Measurements from ENCODE around the gene TSNAXIP1. TPM values are rescaled to one million over a fixed set of nuclear protein-coding genes. Genes with fewer than 3 reads are reported as not detected.
"Not testable (repeated sequence)": the region's sequence is repeated elsewhere in the genome, so short reads cannot be mapped to it uniquely, and the experiment has no call there.

TSNAXIP1 gene
- total RNA-seq, 1 donor from 2014 or later: 0.40 TPM

DNA sequence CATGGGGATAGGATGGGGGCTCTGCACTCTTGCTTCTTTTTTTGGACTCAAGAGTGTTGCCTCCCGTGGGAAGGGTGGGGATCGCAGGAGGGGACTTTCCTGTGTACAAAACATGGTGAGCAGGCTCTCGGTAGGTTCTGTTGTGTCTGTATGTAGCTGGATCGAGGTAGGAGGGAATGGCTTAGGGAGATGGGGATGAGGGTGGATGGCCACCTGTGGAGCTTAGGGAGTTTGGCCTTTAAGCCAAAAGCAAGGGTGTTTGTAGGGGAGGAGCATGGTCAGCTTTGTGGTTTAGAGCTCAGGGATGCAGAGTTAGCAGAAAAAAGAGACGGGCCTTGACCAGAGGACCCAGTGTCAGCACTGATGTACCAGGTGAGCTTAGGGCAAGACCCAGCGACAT is 55.2 kb downstream of the TSNAXIP1 start:
- ATAC-seq: no peak

DNA sequence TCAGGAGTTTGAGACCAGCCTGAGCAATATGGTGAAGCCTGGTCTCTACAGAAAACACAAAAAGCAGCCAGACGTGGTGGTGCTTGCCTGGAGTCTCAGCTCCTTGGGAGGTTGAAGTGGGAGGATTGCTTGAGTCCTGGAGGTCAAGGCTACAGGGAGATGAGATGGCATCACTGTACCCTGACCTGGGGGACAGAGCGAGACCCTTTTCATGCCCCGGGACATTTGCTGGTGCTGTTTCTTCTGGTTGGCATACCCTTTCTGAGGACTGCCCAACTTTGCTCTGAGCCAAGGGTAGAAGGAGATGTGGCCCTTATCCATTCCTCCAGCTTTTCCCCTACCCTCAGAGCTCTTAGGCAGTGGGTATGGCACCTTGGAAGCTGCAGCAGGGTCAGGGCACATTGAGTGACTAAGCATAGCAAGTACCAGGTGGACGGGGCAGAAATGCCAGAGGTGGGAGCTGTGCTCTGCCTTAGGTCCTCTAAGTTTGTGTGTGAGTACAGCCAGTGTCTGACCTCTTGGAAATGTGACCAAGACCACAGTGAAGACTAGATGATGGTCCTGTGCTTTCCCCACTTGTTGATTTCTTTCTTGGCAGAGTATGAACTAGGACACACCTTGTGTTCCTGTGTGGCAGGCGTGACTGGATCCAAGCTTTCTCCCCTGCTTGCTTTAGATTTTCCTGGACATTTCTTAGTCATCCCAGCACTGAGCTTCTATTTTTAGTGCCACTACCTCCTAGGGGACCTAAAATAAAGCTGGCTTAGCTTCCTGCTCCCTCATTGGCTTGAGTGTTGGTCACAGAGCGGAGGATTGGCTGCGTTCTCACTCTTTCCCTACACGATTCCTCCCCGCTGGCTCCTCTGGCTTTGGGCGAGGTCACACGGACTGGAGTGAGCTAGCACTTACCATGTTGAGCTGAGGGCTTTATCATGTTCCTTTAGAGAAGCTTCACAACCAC is 56.2 kb downstream of the TSNAXIP1 start:
- peak; percentile 50 for ATAC-seq

DNA sequence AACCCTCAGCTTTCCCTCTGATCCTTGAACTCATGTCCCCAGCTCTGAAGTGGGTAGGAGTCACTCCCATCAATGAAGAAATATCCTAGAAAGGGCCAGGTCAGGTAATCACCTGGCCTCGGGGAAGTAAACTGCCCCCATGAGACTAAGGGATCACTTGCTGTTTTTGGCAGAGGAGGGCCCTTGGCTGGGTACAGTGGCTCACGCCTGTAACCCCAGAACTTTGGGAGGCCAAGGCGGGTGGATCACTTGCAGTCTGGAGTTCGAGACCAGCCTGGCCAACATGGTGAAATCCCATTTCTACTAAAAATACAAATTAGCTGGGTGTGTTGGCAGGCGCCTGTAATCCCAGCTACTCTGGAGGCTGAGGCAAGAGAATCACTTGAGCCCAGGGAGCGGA is 57.4 kb downstream of the TSNAXIP1 start:
- not testable (repeated sequence) for ATAC-seq

DNA sequence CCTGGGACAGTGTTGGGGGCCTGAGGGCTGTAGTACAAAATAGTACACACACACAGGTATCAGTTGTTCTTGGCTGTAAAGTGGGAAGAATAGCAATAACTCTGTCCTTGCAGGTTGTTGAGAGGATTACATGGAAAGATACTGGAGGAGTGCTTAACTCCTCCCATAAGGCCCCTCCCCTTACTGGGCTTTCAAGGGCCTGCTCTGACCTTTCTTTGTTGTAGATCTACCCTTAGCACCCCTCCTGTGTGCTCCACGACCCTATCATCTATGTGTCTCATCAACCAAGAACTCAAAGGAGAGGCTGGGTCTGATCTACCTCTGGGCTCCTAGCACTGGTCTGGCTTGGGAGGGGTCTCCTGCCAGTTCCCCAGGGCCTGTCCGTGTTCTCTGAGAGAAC is 57.9 kb downstream of the TSNAXIP1 start:
- no peak for ATAC-seq

DNA sequence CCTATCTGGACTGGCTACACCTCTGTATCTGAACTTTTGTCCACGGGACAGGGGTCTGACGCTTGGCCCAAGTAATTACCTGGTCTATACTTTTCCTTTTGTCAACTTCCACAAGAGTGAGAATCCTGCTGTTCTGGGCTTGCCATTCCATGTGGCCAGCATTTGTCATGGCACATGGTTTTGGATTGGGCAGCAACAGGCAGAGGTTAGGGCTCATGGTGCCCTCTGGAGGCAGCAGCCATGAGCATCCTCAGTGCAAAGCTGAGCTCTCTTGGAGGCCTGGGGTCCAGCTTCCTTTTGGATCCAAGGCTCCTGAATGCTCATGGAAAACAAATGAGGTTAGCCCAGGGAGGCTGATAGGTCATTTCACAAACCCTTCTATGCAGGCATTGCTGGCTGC is 58.6 kb downstream of the TSNAXIP1 start:
- ATAC-seq: peak; percentile 51

DNA sequence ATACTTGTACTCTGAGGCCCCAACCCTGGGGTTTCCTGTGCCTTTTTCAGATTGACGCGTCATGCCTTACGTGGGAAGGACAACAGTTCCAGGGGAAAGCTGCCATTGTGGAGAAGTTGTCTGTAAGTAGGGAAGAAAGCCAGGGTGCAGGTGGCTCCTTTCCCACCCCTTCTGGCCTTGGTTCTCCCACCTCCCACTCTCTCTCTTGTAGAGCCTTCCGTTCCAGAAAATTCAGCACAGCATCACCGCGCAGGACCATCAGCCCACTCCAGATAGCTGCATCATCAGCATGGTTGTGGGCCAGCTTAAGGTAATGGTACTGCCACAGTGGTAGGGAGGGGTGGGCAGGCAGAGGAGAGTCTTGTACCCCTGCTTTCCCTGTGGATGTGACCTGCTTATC is 61.6 kb downstream of the TSNAXIP1 start:
- ATAC-seq: no peak

DNA sequence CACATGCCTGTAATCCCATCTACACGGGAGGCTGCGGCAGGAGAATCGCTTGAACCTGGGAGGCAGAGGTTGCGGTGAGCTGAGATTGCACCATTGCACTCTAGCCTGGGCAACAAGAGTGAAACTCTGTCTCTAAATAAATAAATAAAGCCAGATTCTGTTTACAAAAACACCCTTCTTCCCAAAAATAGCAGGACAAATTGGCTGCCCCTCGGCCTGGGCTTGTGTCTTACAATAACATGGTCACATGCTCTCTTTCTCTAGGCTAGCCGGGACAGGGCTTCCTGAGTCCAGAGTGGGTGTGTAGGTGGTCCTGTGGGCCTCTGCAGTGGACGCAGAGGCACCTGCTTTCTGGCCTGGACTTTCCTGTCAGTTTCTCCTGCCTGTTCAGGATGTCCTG is 63.0 kb downstream of the TSNAXIP1 start:
- ATAC-seq: no peak

DNA sequence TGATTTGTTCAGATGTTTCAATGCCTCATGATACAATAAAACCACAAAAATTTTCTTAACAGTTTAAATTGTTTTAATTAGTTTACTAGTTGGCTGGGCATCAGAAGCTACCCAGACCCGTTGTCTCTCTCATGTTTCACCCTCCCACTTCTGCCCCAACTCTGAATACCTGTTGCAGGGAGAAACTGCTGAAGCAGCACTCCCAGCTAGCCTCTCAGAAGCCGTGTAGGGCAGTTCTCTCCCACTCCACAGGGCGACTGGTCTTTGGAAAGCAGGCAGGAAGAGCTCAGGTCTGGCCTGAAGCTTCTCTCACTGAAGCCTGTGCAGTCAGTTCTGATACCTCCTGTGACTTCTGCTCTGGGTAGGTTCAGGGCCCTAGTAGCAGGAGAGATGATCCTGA is 64.6 kb downstream of the TSNAXIP1 start:
- ATAC-seq: no peak

DNA sequence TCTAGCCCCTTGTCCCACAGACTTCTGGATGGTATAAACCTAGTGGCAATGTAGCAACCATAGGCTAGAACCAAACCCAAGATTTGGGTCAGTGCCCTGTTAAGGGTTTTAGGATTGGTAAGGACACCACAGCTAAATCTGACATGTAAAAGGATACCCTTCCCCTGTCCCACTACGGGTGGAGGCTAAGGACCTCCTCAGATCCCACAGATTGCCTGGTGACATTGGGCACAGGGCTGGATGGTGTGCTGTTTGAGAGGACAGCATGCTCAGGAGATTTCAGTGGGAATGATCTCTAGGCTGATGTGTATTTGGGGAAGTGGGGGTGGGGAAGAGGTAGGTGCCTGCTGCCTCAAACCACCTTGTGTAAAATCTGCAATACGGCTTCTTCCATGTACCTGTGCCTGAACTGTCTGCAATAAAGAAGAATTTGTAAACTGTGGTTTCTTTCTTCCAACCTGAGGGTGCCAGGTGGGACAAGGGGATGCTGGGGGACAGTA is 65.5 kb downstream of the TSNAXIP1 start:
- no peak for ATAC-seq

DNA sequence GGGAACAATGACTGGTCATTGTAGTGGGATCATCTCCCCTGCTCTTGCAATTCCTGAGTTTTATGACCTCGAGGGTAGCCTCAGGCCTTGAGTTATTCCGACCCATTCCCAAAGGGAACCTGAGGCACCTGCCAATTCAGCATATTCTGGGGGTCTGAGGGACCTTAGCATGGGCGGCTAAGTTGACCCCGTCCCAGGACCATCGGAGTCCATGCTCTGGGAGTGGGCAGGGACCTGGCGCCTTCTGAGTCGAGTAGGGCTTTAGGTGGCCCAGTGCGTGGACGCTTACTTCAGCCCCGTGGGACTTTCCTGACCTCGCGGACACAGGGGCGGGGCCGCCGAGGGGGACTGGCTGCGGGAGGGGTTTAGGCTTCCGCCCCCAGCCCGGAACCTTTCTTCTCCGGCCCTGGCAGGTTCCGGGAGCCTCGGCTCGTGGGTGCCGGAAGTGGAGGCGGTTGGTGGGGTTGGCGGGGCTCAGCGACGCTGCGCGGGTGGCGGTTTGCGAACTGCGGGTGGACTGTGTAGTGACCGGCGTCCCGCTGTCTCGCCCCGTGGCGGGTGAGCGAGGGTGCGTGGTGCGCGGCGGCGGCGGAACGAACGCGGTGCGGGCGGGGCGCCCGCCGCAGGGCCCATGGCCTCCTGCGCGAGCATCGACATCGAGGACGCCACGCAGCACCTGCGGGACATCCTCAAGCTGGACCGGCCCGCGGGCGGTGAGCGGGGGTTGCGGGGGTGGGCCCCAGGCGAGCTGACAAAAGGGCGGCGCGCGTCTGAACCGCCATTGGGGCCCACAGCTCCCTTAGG is 66.1 kb downstream of the TSNAXIP1 start, which contains the start of gene EDC4:
EDC4 (plus strand) TSS at position 422 of the 804 bp plus-strand sequence; CDS start at position 632, 210 bp downstream.
- peak; percentile 76 for ATAC-seq

DNA sequence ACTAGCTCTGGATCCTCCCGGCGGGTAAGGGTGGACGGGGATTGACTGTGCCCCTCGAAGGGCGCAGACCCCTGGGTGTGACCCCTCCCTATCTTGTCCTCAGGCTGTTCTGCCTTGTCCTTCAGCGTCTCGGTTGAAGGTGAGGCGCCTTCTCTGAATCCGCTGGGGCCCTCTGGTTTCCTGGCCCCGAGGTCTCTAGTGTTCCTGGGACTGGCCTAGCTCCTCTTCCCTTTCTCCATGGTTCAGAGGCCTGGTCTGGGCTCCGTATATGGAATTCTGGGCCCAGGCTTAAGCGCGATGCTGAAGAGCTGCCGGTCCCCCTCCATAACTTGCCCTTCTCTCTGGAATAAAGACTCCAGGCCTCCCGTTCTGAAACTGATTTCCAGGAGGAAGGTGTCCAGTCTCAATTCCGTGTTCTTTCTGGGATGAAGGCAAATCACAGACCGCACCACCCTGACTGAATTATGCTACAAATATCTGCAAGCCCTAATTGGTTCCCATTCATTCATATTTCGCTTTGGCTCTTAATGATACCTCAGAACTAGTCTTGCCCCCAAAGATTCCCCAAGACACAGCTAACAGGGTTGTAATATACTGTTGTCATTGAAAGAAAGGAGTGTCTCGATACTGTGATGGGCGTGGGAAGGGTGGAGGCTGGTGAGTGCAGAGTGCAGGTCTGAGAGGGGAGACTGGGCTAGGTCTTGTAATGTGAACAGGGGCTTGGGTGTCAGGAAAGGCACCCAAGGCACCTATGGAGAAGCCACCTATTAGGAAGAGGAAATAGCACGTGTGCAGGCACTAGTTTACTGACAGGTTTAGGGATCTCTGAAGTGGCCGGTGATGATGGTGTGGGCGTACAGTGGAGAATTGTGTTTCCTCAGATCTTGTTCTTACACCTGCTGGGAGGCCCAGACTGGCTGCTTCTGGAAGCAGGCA is 67.0 kb downstream of the TSNAXIP1 start:
- ATAC-seq: peak; percentile 35

DNA sequence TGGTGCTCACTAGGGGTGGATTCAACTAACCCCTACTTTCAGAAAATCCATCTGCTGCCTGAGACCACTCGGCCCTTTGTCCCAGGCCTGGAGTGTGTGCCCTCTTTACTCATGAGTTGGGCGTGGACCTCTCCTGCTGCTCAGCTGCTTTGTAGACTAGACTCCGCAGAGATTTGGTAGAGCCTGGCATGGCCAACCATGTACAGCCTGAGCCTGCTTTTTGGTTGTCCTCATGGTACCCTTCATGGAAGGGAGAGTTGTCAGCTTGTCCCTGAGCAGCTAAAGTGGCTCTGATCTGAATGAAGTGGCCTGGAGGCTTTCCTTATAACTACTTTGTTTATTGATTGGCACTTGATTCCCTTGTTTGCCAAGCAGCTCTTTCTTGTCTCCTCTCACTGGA is 67.7 kb downstream of the TSNAXIP1 start:
- ATAC-seq: peak; percentile 5

DNA sequence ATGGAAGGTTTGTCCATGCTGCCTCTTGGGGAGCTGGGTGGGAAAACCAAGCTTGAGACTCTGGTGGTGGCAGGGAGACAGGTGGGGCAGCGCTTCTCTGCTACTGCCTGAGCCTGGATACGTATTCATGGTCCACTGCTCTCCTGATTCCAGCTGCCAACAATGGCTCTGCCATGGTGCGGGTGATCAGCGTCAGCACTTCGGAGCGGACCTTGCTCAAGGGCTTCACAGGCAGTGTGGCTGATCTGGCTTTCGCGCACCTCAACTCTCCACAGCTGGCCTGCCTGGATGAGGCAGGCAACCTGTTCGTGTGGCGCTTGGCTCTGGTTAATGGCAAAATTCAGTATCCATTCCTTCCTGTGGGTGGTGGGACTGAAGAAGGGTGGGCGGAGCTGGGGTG is 70.4 kb downstream of the TSNAXIP1 start:
- no peak for ATAC-seq

Other genes starting within 250 kb of the TSNAXIP1 start
- gene CTCF, start 244.4 kb upstream of the TSNAXIP1 start, total RNA-seq: 28.3 TPM
- gene CARMIL2, start 161.7 kb upstream of the TSNAXIP1 start, total RNA-seq: 2.4 TPM
- gene ACD, start 146.6 kb upstream of the TSNAXIP1 start, total RNA-seq: 7.8 TPM
- gene PARD6A, start 145.9 kb upstream of the TSNAXIP1 start, total RNA-seq: 1.8 TPM
- gene ENKD1, start 140.1 kb upstream of the TSNAXIP1 start, total RNA-seq: 3.8 TPM
- 0.84 TPM for gene C16orf86, start 140.1 kb upstream of the TSNAXIP1 start, total RNA-seq
- 25.4 TPM for gene GFOD2, start 87.6 kb upstream of the TSNAXIP1 start, total RNA-seq
- 20.1 TPM for gene RANBP10, start 329 bp upstream of the TSNAXIP1 start, total RNA-seq
- 16.8 TPM for gene THAP11, start 35.4 kb downstream of the TSNAXIP1 start, total RNA-seq
- gene NUTF2, start 40.0 kb downstream of the TSNAXIP1 start, total RNA-seq: 65.2 TPM
- 16.5 TPM for gene CENPT, start 40.8 kb downstream of the TSNAXIP1 start, total RNA-seq
- gene EDC4, start 66.2 kb downstream of the TSNAXIP1 start, total RNA-seq: 32.7 TPM
- gene NRN1L, start 78.0 kb downstream of the TSNAXIP1 start, total RNA-seq: not detected
- 15.5 TPM for gene PSKH1, start 86.4 kb downstream of the TSNAXIP1 start, total RNA-seq
- gene CTRL, start 125.0 kb downstream of the TSNAXIP1 start, total RNA-seq: 0.64 TPM
- gene PSMB10, start 130.0 kb downstream of the TSNAXIP1 start, total RNA-seq: 25.9 TPM
- gene LCAT, start 137.2 kb downstream of the TSNAXIP1 start, total RNA-seq: 4.1 TPM
- 17.5 TPM for gene SLC12A4, start 161.7 kb downstream of the TSNAXIP1 start, total RNA-seq
- 0.08 TPM for gene DPEP3, start 173.6 kb downstream of the TSNAXIP1 start, total RNA-seq
- gene DPEP2, start 192.6 kb downstream of the TSNAXIP1 start, total RNA-seq: 0.68 TPM
- gene DPEP2NB, start 209.0 kb downstream of the TSNAXIP1 start, total RNA-seq: not detected
- 12.1 TPM for gene DDX28, start 216.3 kb downstream of the TSNAXIP1 start, total RNA-seq
- 17.4 TPM for gene DUS2, start 216.4 kb downstream of the TSNAXIP1 start, total RNA-seq

All from esophagus mucosa (tissue), 1 donor.